Osteocyte (in vitro differentiated cells): ENCODE results near the gene TESK1. TPM values are rescaled to one million over a fixed set of nuclear protein-coding genes. Genes with fewer than 3 reads are reported as not detected.

ENCODE experiments used
- DNase-seq: peaks from one replicate; pipeline ENCODE4 v3.0.0; 2021; ENCODE audit warnings: mixed read lengths; ENCODE audit not compliant: unreplicated experiment; ENCODE audit errors: extremely low spot score
- H3K27ac Mint-ChIP-seq: one replicate; pipeline ENCODE4 v1.8.0; 2021; ENCODE audit warnings: mild to moderate bottlenecking, mixed read lengths; ENCODE audit not compliant: unreplicated experiment
- H3K27me3 Mint-ChIP-seq: one replicate; pipeline ENCODE4 v1.8.0; 2021; ENCODE audit warnings: mixed read lengths; ENCODE audit not compliant: unreplicated experiment
- H3K36me3 Mint-ChIP-seq: one replicate; pipeline ENCODE4 v1.8.0; 2021; ENCODE audit warnings: mixed read lengths; ENCODE audit not compliant: unreplicated experiment
- H3K4me1 Mint-ChIP-seq: one replicate; pipeline ENCODE4 v1.8.0; 2021; ENCODE audit warnings: mixed read lengths; ENCODE audit not compliant: unreplicated experiment
- H3K4me3 Mint-ChIP-seq: one replicate; pipeline ENCODE4 v1.8.0; 2021; ENCODE audit warnings: mild to moderate bottlenecking, moderate library complexity, mixed read lengths; ENCODE audit not compliant: unreplicated experiment
- H3K9me3 Mint-ChIP-seq: one replicate; pipeline ENCODE4 v1.8.0; 2021; ENCODE audit warnings: mixed read lengths; ENCODE audit not compliant: unreplicated experiment
- total RNA-seq: library from RNA; stranded (reverse); gene quantifications from 2 replicates; pipeline ENCODE4 v1.2.1, GENCODE V29; 2021
- TF ChIP-seq, protein P1 (sequence below): fragments of 200-600 bp; sonication (generic); IDR thresholded peaks from 2 replicates; pipeline ENCODE4 v1.5.0; 2021; ENCODE audit warnings: antibody characterized with exemption, mild to moderate bottlenecking, moderate library complexity

TESK1 gene
- total RNA-seq, 1 donor from 2014 or later = 53.5 TPM

- peak overlapping the region; percentile 85 for H3K4me3 Mint-ChIP-seq
Observed at GRCh38 chr9:35646533-35647265, 41.6 kb downstream of the TESK1 start.

DNA sequence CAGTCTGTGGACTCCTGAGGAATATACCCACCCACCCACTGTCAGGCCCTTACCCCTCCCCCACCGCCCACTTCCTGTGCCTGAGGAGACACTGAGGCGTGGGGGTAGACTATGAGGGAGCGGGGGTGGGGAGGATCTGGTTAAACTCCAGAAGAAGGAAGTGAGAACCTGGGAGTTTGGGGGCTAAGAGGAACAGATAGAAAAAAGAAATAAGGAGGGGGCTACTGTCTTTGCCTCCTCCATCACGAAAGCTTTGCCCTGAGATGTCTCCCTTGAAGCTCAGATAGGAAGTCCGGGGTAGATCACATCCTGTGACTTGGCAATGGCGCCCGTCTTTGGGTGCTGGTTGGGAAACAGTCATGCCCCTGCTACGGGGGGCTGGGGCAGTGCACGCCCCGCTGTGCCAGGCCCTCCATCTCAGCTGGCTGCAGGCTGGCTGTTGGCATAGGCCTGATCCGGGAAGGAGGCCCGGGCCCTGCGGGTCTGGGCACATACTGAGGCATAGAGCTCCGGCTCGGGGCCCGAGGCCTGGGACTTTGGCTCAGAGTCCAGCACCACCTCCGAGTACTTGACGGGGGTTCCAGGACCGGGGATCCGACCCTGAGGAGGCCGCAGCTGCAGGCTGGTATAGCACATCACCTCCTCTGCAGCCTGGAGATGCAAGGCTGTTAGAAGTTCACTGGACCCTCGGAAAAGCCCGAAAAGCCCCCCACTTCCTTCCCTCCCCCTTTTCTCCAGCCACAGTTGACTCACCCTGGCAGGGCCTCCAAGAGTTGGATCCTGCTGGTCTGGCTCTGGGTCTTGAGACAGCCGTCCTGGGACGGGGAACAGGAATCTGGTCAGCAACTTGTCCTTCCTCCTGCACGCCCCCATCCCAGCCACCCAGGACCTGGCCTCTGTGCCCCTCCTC is 44.6 kb downstream of the TESK1 start:
- Mint-ChIP-seq H3K4me3 (no peak overlapping the region), H3K27me3 (no peaks in the 10 kb centered on the region), H3K4me1 (peaks cover 9% of the 10 kb centered on the region), H3K36me3 (no peaks in the 10 kb centered on the region), H3K9me3 (no peaks in the 10 kb centered on the region), H3K27ac (no peak overlapping the region)
- TF ChIP-seq, protein P1, sequence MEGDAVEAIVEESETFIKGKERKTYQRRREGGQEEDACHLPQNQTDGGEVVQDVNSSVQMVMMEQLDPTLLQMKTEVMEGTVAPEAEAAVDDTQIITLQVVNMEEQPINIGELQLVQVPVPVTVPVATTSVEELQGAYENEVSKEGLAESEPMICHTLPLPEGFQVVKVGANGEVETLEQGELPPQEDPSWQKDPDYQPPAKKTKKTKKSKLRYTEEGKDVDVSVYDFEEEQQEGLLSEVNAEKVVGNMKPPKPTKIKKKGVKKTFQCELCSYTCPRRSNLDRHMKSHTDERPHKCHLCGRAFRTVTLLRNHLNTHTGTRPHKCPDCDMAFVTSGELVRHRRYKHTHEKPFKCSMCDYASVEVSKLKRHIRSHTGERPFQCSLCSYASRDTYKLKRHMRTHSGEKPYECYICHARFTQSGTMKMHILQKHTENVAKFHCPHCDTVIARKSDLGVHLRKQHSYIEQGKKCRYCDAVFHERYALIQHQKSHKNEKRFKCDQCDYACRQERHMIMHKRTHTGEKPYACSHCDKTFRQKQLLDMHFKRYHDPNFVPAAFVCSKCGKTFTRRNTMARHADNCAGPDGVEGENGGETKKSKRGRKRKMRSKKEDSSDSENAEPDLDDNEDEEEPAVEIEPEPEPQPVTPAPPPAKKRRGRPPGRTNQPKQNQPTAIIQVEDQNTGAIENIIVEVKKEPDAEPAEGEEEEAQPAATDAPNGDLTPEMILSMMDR = no peak
- DNase-seq = no peak

More at GRCh38 chr9:35646533-35647265, 41.6 kb downstream of the TESK1 start:
- Mint-ChIP-seq H3K36me3 (no peaks in the 10 kb centered on the region), H3K27me3 (no peaks in the 10 kb centered on the region), H3K9me3 (no peaks in the 10 kb centered on the region), H3K27ac (peak overlapping the region; percentile 93), H3K4me1 (peaks cover 9% of the 10 kb centered on the region)
- DNase-seq = peak; percentile 98
- TF ChIP-seq, protein P1 = peak; percentile 92

DNA sequence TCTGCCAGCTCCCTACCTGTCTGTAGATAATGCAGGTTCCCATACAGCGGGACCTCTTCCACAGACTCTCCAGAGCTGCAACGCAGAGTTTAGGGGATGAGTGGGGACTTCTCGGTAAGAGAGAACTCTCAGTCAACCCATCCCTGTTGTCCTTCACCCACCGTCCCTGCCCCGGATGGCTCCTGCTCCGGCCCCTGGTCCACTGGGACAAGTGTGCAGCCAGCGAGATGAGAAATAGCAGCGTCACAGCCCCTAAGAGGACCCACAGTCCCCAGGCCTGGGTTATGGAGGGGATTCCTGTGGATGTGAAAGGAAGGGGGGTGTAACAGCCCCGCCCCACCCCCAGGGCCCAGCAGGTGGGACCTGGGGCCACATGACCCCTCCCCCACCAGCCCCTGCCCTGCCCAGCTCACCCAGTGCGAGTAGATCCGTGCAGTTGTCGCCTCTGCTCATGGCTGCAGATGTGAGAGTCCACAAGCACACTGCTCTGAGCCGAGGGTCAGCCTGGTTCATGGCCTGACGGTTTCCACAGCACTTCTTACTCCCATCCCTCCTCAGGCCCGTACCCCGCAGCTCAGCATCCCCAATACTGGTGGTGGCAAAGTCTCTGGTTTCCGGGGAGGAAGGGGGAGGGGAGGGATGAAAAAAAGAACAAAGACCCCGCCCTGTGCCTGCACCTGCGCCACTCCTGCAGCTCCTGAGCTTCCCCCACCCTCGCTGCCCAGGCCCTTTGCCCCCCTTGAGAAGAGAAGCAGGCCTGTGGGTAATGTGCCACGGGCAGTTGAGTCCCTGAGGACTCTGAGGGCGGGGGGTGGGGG is 45.5 kb downstream of the TESK1 start, which contains the start of gene SIT1:
Gene SIT1, minus strand, starts transcription at position 591 of the 818 bp plus-strand sequence. Its CDS starts 78 bp downstream, at position 513.
- H3K4me3 Mint-ChIP-seq = no peak within 1 kb of the TSS
- H3K27ac Mint-ChIP-seq = no peak within 1 kb of the TSS
- TF ChIP-seq, protein P1 = no peak
- H3K9me3 Mint-ChIP-seq = no peaks in the 10 kb centered on the region
- H3K36me3 Mint-ChIP-seq = no peaks in the 10 kb centered on the region
- H3K4me1 Mint-ChIP-seq = peaks cover 9% of the 10 kb centered on the region
- no peaks in the 10 kb centered on the region for H3K27me3 Mint-ChIP-seq
- DNase-seq = no peak

GRCh38 chr9:35651956-35652828 is 47.1 kb downstream of the TESK1 start:
- H3K27me3 Mint-ChIP-seq = no peaks in the 10 kb centered on the region
- TF ChIP-seq, protein P1 = no peak
- DNase-seq = no peak
- peaks cover 13% of the 10 kb centered on the region for H3K4me1 Mint-ChIP-seq
- H3K4me3 Mint-ChIP-seq = no peak overlapping the region
- H3K36me3 Mint-ChIP-seq = no peaks in the 10 kb centered on the region
- H3K9me3 Mint-ChIP-seq = no peaks in the 10 kb centered on the region
- H3K27ac Mint-ChIP-seq = no peak overlapping the region
